ENCODE data around the gene PERCC1. TPM values are rescaled to one million over a fixed set of nuclear protein-coding genes. Genes with fewer than 3 reads are reported as not detected.

PERCC1 gene
- total and polyA plus RNA-seq, 8 donors, result 0.16 to 0.23 TPM; not detected in 6

DNA sequence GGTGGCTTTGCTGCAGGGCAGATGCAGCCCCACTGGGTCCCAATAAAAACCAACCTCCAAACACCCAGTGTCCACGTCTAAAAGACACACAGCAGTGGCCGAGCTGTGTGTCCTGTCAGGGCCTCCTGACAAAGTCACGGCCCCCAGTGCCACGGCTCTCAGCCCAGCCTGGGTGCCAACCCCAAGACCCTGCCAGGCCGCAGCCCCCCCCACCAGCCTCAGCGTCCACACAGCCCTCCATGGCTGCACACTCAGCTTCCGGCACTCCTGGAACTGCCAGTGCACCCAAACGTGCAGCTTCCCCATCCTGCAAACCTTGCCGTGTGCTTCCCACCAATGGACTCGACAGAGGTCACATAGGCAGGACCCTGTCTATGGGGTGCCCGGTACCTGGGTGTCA is 17.1 kb downstream of the PERCC1 start:
- FAIRE-seq (no peak), DNase-seq (peak in 1 of 6 donors; percentile 60), ATAC-seq (no peak)
- intact Hi-C loops (cut with DNase I), result no loop called here
- WGBS, 2 donors, result 91 to 93% methylated on average over 11 of the region's 11 CpGs
- no peaks in the 10 kb centered on the region for H3K27me3 ChIP-seq
- peaks cover 0 to 6% (median 3%) of the 10 kb centered on the region in 3 donors for H3K36me3 ChIP-seq
- H3K9me3 ChIP-seq, result no peaks in the 10 kb centered on the region
- no peaks in the 10 kb centered on the region for H3K4me1 ChIP-seq
- H3K4me3 ChIP-seq, result no peak overlapping the region
- TF ChIP-seq, protein P1, sequence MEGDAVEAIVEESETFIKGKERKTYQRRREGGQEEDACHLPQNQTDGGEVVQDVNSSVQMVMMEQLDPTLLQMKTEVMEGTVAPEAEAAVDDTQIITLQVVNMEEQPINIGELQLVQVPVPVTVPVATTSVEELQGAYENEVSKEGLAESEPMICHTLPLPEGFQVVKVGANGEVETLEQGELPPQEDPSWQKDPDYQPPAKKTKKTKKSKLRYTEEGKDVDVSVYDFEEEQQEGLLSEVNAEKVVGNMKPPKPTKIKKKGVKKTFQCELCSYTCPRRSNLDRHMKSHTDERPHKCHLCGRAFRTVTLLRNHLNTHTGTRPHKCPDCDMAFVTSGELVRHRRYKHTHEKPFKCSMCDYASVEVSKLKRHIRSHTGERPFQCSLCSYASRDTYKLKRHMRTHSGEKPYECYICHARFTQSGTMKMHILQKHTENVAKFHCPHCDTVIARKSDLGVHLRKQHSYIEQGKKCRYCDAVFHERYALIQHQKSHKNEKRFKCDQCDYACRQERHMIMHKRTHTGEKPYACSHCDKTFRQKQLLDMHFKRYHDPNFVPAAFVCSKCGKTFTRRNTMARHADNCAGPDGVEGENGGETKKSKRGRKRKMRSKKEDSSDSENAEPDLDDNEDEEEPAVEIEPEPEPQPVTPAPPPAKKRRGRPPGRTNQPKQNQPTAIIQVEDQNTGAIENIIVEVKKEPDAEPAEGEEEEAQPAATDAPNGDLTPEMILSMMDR (IDR thresholded peaks at IDR 0.05), result no peak
- H3K27ac ChIP-seq, result no peak overlapping the region

DNA sequence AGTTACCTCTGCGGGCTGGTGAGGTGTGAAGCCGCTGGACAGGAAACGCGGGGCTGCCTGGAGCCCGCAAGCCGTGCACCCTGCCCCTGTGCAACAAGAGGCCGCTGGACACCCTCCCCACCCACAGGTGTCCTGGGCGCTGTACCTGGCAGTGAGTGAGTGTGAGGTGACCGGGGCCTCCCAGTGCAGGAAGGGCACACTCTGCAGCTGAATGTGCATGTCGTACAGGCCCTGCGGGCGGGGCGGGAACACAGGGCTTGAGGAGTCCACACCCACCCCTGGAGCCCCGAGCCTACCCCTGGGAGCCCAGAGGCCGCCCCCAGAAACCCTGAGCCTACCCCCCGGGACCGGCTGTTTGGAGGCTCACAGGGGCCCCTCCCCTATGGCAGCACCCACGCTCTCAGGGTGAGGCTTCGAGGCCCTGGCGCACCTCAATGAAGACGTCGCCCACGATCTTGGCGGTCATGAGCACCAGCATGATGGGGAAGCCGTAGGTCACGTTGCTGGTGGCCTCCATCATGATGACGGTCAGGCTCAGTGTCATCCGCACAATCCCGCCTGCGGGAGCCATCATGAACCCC is 17.7 kb downstream of the PERCC1 start:
- intact Hi-C loops (cut with DNase I), result no loop called here
- Histone ChIP-seq H3K27ac (no peak overlapping the region), H3K27me3 (no peaks in the 10 kb centered on the region), H3K4me1 (no peaks in the 10 kb centered on the region), H3K36me3 (peaks cover 0 to 9% (median 7%) of the 10 kb centered on the region in 3 donors), H3K9me3 (no peaks in the 10 kb centered on the region), H3K4me3 (no peak overlapping the region)
- 94 to 96% methylated on average over 29 to 30 of the region's 30 CpGs for WGBS, 2 donors
- ATAC-seq (no peak), FAIRE-seq (no peak), DNase-seq (no peak)
- TF ChIP-seq, protein P1 (IDR thresholded peaks at IDR 0.05), result no peak

DNA sequence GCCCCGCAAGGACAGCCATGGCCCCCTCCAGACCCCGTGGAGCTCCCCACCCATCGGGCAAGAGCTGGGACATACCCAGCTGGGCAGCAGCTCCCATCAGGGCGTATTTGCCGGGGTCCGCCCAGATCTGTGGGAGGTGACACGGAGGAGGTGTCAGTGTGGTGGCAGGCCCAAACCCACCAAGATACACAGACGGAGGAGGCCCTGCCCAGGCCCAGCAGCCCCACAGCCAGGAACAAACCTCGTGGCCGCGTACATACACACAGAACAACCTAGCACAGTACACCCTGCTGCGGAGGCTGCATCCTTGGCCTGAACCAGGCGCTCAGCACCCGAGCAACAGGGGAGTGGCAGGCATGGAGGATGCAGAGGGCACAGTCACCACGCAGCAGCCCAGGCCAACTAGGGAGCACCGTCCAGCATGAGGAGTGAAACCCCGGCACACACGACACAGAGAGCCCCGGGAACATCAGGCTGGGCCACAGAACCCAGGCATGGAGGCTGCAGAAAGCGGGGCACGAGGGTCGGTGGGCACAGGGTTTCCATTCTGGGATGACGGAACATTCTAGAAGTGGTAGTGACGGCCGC is 18.4 kb downstream of the PERCC1 start:
- intact Hi-C loops (cut with DNase I), result no loop called here
- Histone ChIP-seq H3K4me3 (no peak overlapping the region), H3K27me3 (no peaks in the 10 kb centered on the region), H3K4me1 (no peaks in the 10 kb centered on the region), H3K36me3 (peaks cover 0 to 14% (median 7%) of the 10 kb centered on the region in 3 donors), H3K9me3 (no peaks in the 10 kb centered on the region), H3K27ac (no peak overlapping the region)
- FAIRE-seq, result no peak
- no peak for ATAC-seq
- WGBS, 2 donors, result 95 to 96% methylated on average over 25 of the region's 25 CpGs
- TF ChIP-seq, protein P1 (IDR thresholded peaks at IDR 0.05), result no peak
- DNase-seq, result peak in 1 of 6 donors; percentile 62

DNA sequence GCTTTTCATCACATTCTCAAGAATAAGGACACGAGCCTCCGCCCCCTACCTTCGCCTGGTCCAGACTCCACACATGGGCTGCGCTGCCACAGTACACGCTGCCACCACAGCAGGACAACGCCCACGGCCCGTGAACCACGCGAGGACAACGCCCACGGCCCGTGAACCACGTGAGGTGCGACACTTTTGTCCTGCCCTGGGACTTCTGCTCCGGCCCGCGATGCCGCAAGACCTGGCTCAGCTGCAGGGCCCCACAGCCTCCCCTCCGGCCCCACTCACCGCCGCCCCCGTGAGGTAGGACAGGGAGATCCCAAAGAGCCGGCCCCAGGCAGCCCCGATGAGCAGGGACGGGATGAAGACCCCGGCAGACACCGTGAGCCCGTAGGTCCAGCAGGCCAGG is 19.3 kb downstream of the PERCC1 start:
- no peak overlapping the region for H3K27ac ChIP-seq
- ATAC-seq (no peak), FAIRE-seq (no peak), DNase-seq (no peak)
- H3K9me3 ChIP-seq, result no peaks in the 10 kb centered on the region
- 92 to 93% methylated on average over 29 of the region's 29 CpGs for WGBS, 2 donors
- H3K27me3 ChIP-seq, result no peaks in the 10 kb centered on the region
- TF ChIP-seq, protein P1 (IDR thresholded peaks at IDR 0.05), result no peak
- intact Hi-C loops (cut with DNase I), result no loop called here
- no peak overlapping the region for H3K4me3 ChIP-seq
- H3K36me3 ChIP-seq, result peaks cover 0 to 22% (median 7%) of the 10 kb centered on the region in 3 donors
- H3K4me1 ChIP-seq, result no peaks in the 10 kb centered on the region

DNA sequence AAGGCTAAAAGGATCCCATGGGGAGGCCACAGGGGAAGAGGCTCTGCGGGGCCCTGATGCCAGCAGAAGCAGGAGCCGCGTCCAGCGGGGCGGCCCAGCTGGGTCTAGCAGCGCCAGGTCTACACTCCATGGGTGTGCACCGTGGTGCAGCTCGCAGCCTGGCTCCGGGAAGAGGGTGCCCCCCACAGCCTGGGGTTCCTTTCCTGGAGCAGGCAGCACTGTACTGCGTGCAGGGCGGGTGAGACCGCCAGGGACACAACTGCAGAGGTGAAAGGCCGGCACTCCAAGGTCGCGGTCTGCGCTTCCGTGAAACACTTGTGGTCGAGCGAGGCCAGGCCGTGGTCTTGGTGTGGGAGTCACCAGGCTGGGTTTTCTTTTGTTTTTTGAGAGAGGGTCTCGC is 20.0 kb downstream of the PERCC1 start:
- no peak for DNase-seq
- no peak for ATAC-seq
- Histone ChIP-seq H3K4me1 (no peaks in the 10 kb centered on the region), H3K9me3 (no peaks in the 10 kb centered on the region), H3K36me3 (peaks cover 0 to 28% (median 7%) of the 10 kb centered on the region in 3 donors), H3K4me3 (no peak overlapping the region), H3K27ac (no peak overlapping the region), H3K27me3 (no peaks in the 10 kb centered on the region)
- whole genome bisulfite sequencing, 2 donors, result 96% methylated on average over 21 of the region's 21 CpGs
- FAIRE-seq, result no peak
- TF ChIP-seq, protein P1 (IDR thresholded peaks at IDR 0.05), result no peak
- intact Hi-C loops (cut with DNase I), result no loop called here

Data from pancreas (tissue), 10 donors.